Loucy (cell line): ENCODE data around the gene DDA1.

Experiments used
- H2AFZ ChIP-seq: fragments of 200-600 bp; sonication (generic); 2 replicates; pipeline ENCODE4 v1.6.0; 2016; ENCODE audit warnings: antibody characterized with exemption, mild to moderate bottlenecking, low read length, moderate library complexity
- H3F3A ChIP-seq: fragments of 200-600 bp; 2 replicates; pipeline ENCODE4 v1.6.0; 2016; ENCODE audit warnings: antibody characterized with exemption, low read depth, mild to moderate bottlenecking
- H3K27me3 ChIP-seq: fragments of 200-600 bp; sonication (generic); 2 replicates; pipeline ENCODE4 v1.6.1; 2014; ENCODE audit warnings: low read length, mild to moderate bottlenecking; ENCODE audit not compliant: insufficient read depth, poor library complexity, severe bottlenecking
- H3K36me3 ChIP-seq: fragments of 200-600 bp; sonication (generic); 2 replicates; pipeline ENCODE4 v1.6.1; 2016; ENCODE audit warnings: low read length; ENCODE audit not compliant: insufficient read depth
- H3K4me1 ChIP-seq: fragments of 200-600 bp; sonication (generic); 2 replicates; pipeline ENCODE4 v1.5.1; 2014; ENCODE audit warnings: low read length, mild to moderate bottlenecking; ENCODE audit not compliant: insufficient read depth, poor library complexity, severe bottlenecking
- H3K4me2 ChIP-seq: fragments of 200-600 bp; sonication (generic); 2 replicates; pipeline ENCODE4 v1.6.0; 2014; ENCODE audit warnings: antibody characterized with exemption, low read length, low read depth, mild to moderate bottlenecking; ENCODE audit not compliant: poor library complexity, severe bottlenecking
- H3K4me3 ChIP-seq: fragments of 200-600 bp; sonication (generic); 2 replicates; pipeline ENCODE4 v1.5.1; 2014; ENCODE audit warnings: low read length, mild to moderate bottlenecking, mixed read lengths; ENCODE audit not compliant: poor library complexity, severe bottlenecking
- H3K79me2 ChIP-seq: fragments of 200-600 bp; sonication (generic); 2 replicates; pipeline ENCODE4 v1.6.1; 2014; ENCODE audit warnings: low read length; ENCODE audit not compliant: insufficient read depth
- H3K9ac ChIP-seq: fragments of 200-600 bp; sonication (generic); 2 replicates; pipeline ENCODE4 v1.6.0; 2014; ENCODE audit warnings: mild to moderate bottlenecking, low read depth, low read length, moderate library complexity; ENCODE audit not compliant: poor library complexity, severe bottlenecking
- H3K9me2 ChIP-seq: fragments of 200-600 bp; sonication (generic); replicated peaks from 2 replicates; pipeline ENCODE4 v1.6.1; 2016; ENCODE audit warnings: low read depth, low read length, mixed read lengths
- H3K9me3 ChIP-seq: fragments of 200-600 bp; sonication (generic); 2 replicates; pipeline ENCODE4 v1.6.1; 2014; ENCODE audit warnings: mild to moderate bottlenecking, antibody characterized with exemption, low read length, low read depth; ENCODE audit not compliant: insufficient read depth
- H4K20me1 ChIP-seq: fragments of 200-600 bp; sonication (generic); 2 replicates; pipeline ENCODE4 v1.6.0; 2014; ENCODE audit warnings: antibody characterized with exemption, low read length, mild to moderate bottlenecking; ENCODE audit not compliant: insufficient read depth, poor library complexity, severe bottlenecking
- EZH2phosphoT487 ChIP-seq: fragments of 200-600 bp; IDR thresholded peaks from 2 replicates; pipeline ENCODE4 v1.6.1; 2018; ENCODE audit warnings: antibody characterized with exemption, mild to moderate bottlenecking, moderate library complexity, borderline replicate concordance
- TF ChIP-seq, protein P1 (sequence below): fragments of 200-600 bp; sonication (generic); conservative IDR thresholded peaks from 2 replicates; pipeline ENCODE4 v1.5.1; 2014; ENCODE audit warnings: mild to moderate bottlenecking, antibody characterized with exemption, low read length

Gene DDA1

DNA sequence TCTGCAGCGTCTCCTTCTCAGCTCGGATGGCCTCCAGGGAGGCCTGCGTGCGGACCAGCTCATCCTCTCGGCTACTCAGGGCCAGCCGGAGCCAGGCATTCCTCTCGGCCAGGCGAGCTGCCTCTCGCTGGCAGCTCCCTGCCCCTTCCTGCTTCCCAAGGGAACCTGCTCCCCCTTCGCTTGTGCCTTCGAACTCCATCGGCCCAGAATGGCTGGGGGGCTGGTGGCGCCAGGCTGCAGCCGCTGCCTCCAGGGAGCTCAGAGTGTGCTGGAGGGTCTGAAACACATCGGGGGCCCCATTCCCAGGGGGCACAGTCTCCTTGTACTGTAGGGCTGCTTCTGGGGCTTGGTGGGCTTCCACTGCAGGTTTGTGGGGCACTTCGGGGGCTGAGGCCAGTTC, 46.8 kb upstream of the DDA1 start:
- Histone ChIP-seq H3K9me2 (no peaks in the 10 kb centered on the region), H3K4me1 (peaks cover 8% of the 10 kb centered on the region), H4K20me1 (no peaks in the 10 kb centered on the region), H3K27me3 (no peaks in the 10 kb centered on the region), H3F3A (no peaks in the 10 kb centered on the region), H2AFZ (no peak overlapping the region), H3K4me2 (no peak overlapping the region), H3K9me3 (peaks cover 4% of the 10 kb centered on the region; the same call in 1 of the 2 replicates), H3K4me3 (no peak overlapping the region), H3K79me2 (peaks cover 3% of the 10 kb centered on the region), H3K9ac (no peak overlapping the region), H3K36me3 (no peaks in the 10 kb centered on the region)
- no peak for TF ChIP-seq EZH2phosphoT487
- TF ChIP-seq, protein P1, sequence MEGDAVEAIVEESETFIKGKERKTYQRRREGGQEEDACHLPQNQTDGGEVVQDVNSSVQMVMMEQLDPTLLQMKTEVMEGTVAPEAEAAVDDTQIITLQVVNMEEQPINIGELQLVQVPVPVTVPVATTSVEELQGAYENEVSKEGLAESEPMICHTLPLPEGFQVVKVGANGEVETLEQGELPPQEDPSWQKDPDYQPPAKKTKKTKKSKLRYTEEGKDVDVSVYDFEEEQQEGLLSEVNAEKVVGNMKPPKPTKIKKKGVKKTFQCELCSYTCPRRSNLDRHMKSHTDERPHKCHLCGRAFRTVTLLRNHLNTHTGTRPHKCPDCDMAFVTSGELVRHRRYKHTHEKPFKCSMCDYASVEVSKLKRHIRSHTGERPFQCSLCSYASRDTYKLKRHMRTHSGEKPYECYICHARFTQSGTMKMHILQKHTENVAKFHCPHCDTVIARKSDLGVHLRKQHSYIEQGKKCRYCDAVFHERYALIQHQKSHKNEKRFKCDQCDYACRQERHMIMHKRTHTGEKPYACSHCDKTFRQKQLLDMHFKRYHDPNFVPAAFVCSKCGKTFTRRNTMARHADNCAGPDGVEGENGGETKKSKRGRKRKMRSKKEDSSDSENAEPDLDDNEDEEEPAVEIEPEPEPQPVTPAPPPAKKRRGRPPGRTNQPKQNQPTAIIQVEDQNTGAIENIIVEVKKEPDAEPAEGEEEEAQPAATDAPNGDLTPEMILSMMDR, result no peak

DNA sequence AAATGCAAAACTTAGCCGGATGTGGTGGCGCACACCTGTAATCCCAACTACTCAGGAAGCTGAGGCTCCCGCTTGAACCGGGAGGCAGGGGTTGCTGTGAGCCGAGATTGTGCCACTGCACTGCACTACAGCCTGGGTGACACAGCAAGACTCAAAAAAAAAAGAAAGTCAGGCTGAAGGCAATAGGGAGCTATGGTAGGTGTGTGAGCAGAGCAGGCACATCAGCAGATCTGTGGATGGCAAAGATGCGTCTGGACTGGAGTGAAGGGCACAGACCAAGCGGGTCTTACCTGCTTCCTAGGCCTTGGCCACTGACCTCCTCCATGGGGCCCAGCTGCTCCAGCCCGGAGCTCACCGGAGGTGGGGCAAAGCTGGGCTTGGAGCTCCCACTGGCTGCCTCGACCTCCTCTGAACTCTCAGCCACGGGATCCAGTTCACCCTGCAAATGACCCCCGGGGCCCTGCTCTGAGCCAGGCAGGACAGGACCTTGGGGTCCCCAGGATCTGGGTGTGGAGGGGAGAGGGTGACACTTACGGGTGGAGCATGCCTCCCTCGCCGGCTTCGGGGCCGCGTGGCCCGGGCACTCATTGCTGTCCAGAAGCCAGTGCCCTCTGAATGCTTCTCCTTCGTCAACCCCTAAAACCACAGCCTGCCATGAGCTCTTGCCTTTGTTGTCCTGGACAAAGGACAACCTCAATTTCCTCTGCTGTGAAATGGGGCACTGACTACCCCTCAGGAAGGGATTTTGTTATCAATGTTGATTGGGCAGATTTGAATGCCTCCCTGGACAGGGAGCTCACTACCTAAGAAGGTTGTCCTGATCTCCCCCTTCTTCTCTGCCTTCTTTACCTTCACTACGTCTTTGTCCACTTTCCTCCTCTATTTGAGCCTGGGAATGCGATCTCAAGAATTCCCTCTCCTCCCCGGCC, 45.4 kb upstream of the DDA1 start:
- Histone ChIP-seq H2AFZ (peak overlapping the region; percentile 50; the same call in 1 of the 2 replicates), H3K4me1 (peaks cover 8% of the 10 kb centered on the region), H3F3A (no peaks in the 10 kb centered on the region), H3K4me3 (no peak overlapping the region), H3K9me3 (peaks cover 4% of the 10 kb centered on the region; the same call in 1 of the 2 replicates), H3K36me3 (no peaks in the 10 kb centered on the region), H3K79me2 (peaks cover 17% of the 10 kb centered on the region), H3K27me3 (no peaks in the 10 kb centered on the region), H3K4me2 (no peak overlapping the region), H4K20me1 (no peaks in the 10 kb centered on the region), H3K9me2 (no peaks in the 10 kb centered on the region), H3K9ac (peak overlapping the region; percentile 23)
- no peak for TF ChIP-seq EZH2phosphoT487
- TF ChIP-seq, protein P1, result no peak

DNA sequence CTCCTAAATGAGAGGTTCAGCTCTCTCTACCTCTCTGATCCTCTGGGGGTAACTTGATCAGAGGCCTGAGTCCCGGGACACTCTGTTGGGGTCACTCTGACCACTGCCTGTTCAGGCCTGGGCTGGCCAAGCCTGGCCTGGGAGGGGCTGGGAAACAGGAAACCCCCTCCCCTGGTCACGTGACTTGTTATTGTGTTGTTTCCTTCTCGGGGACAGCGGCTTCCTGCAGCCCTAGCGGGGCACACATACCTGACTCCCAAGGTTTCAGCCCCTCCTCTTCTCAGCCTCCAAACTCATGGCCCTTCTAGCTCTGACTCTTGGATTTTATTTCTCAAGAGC, 44.8 kb upstream of the DDA1 start, which contains the start of gene USHBP1:
USHBP1 (minus strand) TSS at position 105 of the 339 bp plus-strand sequence. CDS start 446 bp downstream, outside the sequence.
- peaks cover 8% of the 10 kb centered on the region for H3K4me1 ChIP-seq
- no peak within 1 kb of the TSS for H3K4me2 ChIP-seq
- no peaks in the 10 kb centered on the region for H4K20me1 ChIP-seq
- peak within 1 kb of the TSS; percentile 23 for H3K9ac ChIP-seq
- no peaks in the 10 kb centered on the region for H3K9me2 ChIP-seq
- H3F3A ChIP-seq, result no peaks in the 10 kb centered on the region
- H3K79me2 ChIP-seq, result peaks cover 20% of the 10 kb centered on the region
- H3K36me3 ChIP-seq, result no peaks in the 10 kb centered on the region
- no peak for TF ChIP-seq EZH2phosphoT487
- TF ChIP-seq, protein P1, result no peak
- peaks cover under 1% of the 10 kb centered on the region; the same call in 1 of the 2 replicates for H3K9me3 ChIP-seq
- no peak within 1 kb of the TSS for H3K4me3 ChIP-seq
- no peaks in the 10 kb centered on the region for H3K27me3 ChIP-seq
- peak within 1 kb of the TSS; percentile 50 for H2AFZ ChIP-seq
